ENCODE data around the gene ACYP2.

DNA sequence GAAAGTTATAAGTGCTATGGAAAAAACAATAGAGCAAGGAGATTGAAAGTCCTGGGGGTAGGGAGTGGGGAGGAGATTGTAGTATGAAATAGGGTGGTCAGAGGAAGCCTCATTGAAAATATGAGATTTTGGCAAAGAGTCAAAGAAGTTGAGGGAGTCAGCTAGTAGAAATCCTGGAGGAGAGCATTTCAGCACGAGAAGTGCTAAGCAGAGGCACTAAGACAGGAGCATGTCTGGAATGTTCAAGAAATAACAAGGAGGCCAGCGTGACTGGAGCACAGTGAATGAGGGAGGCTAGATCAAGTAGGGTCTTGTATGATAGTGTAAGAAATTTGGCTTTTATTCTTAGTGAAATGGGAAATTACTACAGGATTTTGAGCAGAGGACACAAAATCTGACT lies 142.8 kb downstream of the ACYP2 start:
- TF ChIP-seq, protein P1, sequence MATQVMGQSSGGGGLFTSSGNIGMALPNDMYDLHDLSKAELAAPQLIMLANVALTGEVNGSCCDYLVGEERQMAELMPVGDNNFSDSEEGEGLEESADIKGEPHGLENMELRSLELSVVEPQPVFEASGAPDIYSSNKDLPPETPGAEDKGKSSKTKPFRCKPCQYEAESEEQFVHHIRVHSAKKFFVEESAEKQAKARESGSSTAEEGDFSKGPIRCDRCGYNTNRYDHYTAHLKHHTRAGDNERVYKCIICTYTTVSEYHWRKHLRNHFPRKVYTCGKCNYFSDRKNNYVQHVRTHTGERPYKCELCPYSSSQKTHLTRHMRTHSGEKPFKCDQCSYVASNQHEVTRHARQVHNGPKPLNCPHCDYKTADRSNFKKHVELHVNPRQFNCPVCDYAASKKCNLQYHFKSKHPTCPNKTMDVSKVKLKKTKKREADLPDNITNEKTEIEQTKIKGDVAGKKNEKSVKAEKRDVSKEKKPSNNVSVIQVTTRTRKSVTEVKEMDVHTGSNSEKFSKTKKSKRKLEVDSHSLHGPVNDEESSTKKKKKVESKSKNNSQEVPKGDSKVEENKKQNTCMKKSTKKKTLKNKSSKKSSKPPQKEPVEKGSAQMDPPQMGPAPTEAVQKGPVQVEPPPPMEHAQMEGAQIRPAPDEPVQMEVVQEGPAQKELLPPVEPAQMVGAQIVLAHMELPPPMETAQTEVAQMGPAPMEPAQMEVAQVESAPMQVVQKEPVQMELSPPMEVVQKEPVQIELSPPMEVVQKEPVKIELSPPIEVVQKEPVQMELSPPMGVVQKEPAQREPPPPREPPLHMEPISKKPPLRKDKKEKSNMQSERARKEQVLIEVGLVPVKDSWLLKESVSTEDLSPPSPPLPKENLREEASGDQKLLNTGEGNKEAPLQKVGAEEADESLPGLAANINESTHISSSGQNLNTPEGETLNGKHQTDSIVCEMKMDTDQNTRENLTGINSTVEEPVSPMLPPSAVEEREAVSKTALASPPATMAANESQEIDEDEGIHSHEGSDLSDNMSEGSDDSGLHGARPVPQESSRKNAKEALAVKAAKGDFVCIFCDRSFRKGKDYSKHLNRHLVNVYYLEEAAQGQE (IDR thresholded peaks at IDR 0.05; ENCODE audit: insufficient read depth in 1 of 2, low read depth in 2 of 2, low read length in 2 of 2) = no peak
- no peak for TF ChIP-seq FOXP2 (optimal IDR thresholded peaks at IDR 0.05; ENCODE audit: borderline replicate concordance, extremely low read depth, extremely low read length, insufficient read depth)

All from PFSK-1 (cell line).